Measurements from ENCODE around the gene ARID3B.

Gene ARID3B

DNA sequence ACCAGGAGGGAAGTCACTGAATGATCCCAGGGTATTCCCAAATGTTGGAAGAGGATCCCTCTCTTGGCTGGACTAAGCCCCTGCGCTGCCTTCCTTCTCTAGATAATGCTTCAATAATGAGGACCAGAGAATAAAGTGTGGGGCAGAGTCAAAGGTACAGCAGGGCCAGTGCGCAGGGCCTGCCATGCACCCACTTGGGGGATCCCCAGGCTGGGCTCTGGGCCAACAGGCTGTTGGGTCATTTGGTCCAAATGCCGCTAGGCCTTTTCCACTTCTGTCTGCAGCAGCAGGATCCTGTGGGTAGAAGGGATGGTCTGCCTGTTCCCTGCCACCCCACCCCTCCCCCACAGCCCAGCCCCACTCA, 68.9 kb downstream of the ARID3B start:
- no peak for DNase-seq

DNA sequence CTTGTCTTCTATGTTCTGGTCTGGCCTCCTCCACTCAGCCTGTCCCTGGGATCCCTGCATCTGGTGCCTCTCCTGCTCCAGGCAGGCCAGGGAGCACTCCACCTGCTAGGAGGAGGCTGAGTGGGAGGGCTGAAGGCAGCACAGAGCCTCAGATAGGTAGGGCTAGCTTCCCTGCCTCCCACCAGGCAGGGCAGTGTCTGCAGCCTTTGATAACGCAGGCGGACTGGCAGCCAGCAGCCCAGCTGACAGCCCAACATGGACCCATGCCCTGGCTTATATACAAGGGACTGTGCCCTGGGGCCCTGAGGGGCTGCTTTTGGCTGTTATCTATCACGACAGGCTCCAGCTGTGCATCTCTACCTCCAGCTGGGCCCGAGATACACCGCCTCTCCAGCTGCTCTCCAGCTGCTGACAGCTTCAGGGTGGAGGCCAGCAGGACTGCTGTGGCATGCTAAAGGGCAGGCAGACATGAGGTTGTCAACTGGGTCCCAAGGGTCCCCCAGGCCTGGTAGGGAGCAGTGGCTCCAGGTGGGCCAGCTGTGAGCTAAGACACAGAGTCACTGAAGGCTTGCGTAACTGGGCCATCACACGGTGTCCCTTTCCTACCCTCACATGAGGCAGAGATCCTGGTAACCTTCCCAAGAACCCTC, 69.4 kb downstream of the ARID3B start:
- DNase-seq = no peak

DNA sequence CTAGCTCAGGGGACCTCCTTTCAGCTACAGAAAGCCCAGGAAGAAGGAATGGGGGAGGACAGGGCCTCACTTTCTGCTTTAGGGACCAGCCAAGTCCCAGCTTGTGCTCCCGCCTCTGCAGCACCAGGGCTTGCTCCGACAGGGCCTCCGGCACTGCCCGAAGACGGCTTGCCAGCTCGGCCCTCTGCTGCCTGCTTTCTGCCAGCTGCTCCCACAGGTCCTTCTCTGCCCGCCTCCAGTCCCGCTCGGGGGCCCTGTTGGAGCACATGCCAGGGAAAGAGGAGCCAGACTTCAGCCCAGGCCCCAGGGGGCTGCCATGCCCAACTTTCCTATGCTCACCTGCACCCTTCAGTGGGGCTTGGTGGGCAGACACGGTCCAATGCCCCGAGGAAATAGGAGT, 70.3 kb downstream of the ARID3B start:
- no peak for DNase-seq

- no peak for DNase-seq
Measured at GRCh38 chr15:74611834-74612233, 70.8 kb downstream of the ARID3B start.

- no peak for DNase-seq
Measured at GRCh38 chr15:74612677-74613076, 71.7 kb downstream of the ARID3B start.

- DNase-seq = peak; percentile 58
Measured at GRCh38 chr15:74613089-74613952, 72.3 kb downstream of the ARID3B start.

GRCh38 chr15:74613953-74614743, 73.1 kb downstream of the ARID3B start:
- no peak for DNase-seq

- peak; percentile 77 for DNase-seq
Measured at GRCh38 chr15:74614744-74615507, 73.9 kb downstream of the ARID3B start.

GRCh38 chr15:74615508-74616365, 74.7 kb downstream of the ARID3B start, which contains the start of gene CLK3:
Gene CLK3, plus strand, starts transcription at chr15:74615836. Its CDS starts 3,361 bp downstream, at chr15:74619197.
- peak; percentile 98 for DNase-seq

- peak; percentile 65 for DNase-seq
Measured at GRCh38 chr15:74616366-74616939, 75.4 kb downstream of the ARID3B start.

DNA sequence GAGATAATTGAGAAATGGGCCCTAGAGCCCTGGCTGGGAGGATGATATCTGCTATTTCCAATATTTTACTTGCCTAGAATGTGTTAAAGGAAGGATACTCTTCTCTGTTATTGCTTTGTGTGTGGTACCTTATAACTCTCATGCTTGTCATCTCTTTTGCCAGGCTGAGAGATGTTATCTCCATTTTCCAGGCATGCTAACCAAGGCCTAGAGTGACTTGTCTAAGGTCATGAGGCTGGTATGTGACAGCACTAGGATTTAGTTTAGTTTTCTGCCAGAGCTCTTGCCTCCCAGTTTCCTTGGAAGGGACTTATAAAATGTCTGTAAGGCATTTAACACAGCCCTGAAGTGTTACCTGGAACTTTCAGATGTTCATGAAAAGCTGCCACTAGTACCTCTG, 76.0 kb downstream of the ARID3B start:
- no peak for DNase-seq

GRCh38 chr15:74618841-74619596, 78.0 kb downstream of the ARID3B start:
- DNase-seq = peak; percentile 66

GRCh38 chr15:74619916-74620635, 79.1 kb downstream of the ARID3B start:
- DNase-seq = no peak

- peak; percentile 86 for DNase-seq
Measured at GRCh38 chr15:74620636-74621545, 79.9 kb downstream of the ARID3B start.

DNA sequence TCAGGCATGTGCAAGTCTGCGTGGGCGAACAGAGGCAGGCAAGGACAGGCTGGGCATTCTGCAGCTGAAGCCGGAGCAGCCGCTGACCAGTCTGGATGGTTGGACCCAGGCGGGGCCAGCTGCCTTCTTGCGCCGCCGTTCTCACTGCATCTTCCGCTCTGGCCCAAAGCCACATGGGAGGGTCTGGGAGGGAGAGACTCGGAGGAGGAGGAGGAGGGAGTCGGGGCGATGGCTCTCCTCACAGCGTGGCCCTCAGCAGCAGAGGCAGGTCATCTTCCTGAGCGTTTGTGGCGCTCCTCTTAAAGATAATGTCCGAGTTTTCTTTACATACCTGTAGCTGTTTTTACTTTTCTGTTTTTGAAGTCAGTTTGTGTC, 80.5 kb downstream of the ARID3B start:
- DNase-seq = no peak

GRCh38 chr15:74621936-74622335, 80.9 kb downstream of the ARID3B start:
- DNase-seq = no peak

DNA sequence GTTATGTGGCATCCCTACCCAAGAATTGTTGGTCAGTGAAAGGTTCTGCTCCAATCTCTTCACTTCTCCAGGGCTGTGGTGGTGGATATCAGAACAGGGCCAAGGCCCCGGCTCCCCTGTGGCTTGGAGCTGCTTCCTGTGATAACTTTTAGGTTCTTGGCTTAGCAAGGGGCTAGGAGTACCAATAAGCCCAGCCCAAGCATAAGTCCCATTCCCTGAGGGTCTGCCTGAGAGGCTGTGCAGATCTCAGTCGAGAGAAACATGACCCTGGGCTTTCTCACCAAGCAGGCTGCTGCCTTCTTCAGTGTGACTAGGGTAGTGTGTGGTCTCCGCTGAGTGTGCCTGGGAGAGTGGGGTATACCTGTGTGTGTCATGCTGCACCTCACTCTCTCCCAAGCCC, 81.7 kb downstream of the ARID3B start:
- no peak for DNase-seq

DNA sequence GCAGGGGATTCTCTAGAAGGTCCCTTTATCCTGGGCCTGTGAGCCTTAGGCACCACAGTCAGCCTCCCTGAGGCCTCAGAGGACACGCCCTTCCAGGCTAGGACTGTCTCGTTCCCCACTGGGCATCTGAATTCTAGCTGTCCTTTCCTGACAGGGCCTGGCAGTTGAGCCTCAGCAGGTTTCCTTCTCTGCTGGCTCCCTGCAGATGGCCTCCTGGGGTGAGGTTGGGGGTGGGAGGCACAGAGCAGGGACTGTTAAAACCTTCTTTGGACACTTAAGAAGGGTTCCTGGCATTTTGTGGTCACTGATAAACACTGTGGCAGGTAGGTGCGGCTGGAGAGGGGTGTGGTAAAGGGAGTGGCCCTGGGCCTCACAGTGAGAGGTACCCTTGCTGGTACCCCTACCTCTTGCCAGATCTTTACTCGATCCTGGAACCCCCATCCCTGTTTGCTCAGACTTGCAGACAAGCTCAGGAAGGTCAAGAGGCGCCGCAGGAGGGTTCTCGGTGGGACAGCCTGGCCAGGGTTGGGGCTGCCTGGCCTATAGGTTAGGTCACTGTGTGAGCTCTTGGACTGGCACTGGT, 83.1 kb downstream of the ARID3B start:
- no peak for DNase-seq

All from DMS53 (cell line).